A549 (cell line): ENCODE measurements around the gene GRIN2D. TPM values are rescaled to one million over a fixed set of nuclear protein-coding genes. Genes with fewer than 3 reads are reported as not detected.

ENCODE experiments used
- ATAC-seq, 2 experiments: fragments of 200-7000 bp in 1 of 2; fragments of >200 bp in 1 of 2; cut with Nextera tagmentation in 1 of 2; cut with Tn5 transposase in 1 of 2; 3 replicates each; pipeline versions ENCODE4 v1.8.0 to v1.9.1; 2018 to 2020; ENCODE audit warnings: mild to moderate bottlenecking in 1 of 2, moderate library complexity in 1 of 2
- CTCF ChIA-PET: fragments of 300-600 bp; sonication (Branson Sonifier 250); formaldehyde crosslinking; extraction: SDS; loops from one replicate; lab custom pipeline; 2021; ENCODE audit warnings: antibody characterized with exemption, inconsistent platforms; lab: Yijun Ruan, JAX
- POLR2A ChIA-PET: fragments of 350-600 bp; formaldehyde crosslinking; extraction: SDS; loops from one replicate; lab custom pipeline; 2021; ENCODE audit warnings: antibody characterized with exemption, inconsistent platforms; lab: Yijun Ruan, JAX
- DNase-seq, 2 experiments: peaks; one replicate each; pipeline versions ENCODE4 v3.0.0 to v3.0.0-alpha.2; 2011 to 2016; ENCODE audit warnings: low read depth in 1 of 2, low spot score in 1 of 2
- FAIRE-seq: peaks from 2 replicates; lab custom pipeline; 2011; peaks lifted over from hg19 to GRCh38; lab: Jason Lieb, UNC
- H3K27ac ChIP-seq, 2 experiments: fragments of >200 bp; sonication (Bioruptor Twin); formaldehyde crosslinking; 3 replicates each; pipeline ENCODE4 v1.5.1; 2016 to 2017
- H3K4me1 ChIP-seq: fragments of >200 bp; sonication (Bioruptor Twin); formaldehyde crosslinking; 3 replicates; pipeline ENCODE4 v1.6.1; 2016
- H3K4me2 ChIP-seq: fragments of >200 bp; sonication (Bioruptor Twin); formaldehyde crosslinking; 3 replicates; pipeline ENCODE4 v1.6.1; 2016
- H3K4me3 ChIP-seq: fragments of >200 bp; sonication (Bioruptor Twin); formaldehyde crosslinking; 3 replicates; pipeline ENCODE4 v1.5.1; 2016
- H3K9me3 ChIP-seq: fragments of >200 bp; sonication (Bioruptor Twin); formaldehyde crosslinking; 3 replicates; pipeline ENCODE4 v1.6.1; 2016
- CBX2 ChIP-seq: fragments of 200-600 bp; sonication (generic); IDR thresholded peaks from 2 replicates; pipeline ENCODE4 v1.6.1; 2016; ENCODE audit warnings: low read depth, mild to moderate bottlenecking, borderline replicate concordance
- CBX8 ChIP-seq: fragments of 200-600 bp; sonication (generic); IDR thresholded peaks from 2 replicates; pipeline ENCODE4 v1.6.1; 2016
- EHF ChIP-seq: fragments of 250-450 bp; sonication (Bioruptor Pico); IDR thresholded peaks from 2 replicates; pipeline ENCODE4 v1.5.0; 2020; ENCODE audit warnings: mild to moderate bottlenecking
- EHMT2 ChIP-seq: fragments of 200-600 bp; sonication (generic); IDR thresholded peaks from 2 replicates; pipeline ENCODE4 v1.6.1; 2016; ENCODE audit warnings: antibody characterized with exemption, low read depth, mild to moderate bottlenecking, moderate library complexity
- ELK1 ChIP-seq: fragments of 150-350 bp; IDR thresholded peaks from 2 replicates; pipeline ENCODE4 v1.6.1; 2014; ENCODE audit warnings: low read depth, mild to moderate bottlenecking, low read length
- ESRRA ChIP-seq: fragments of 150-350 bp; IDR thresholded peaks from 2 replicates; pipeline ENCODE4 v1.6.1; 2014; ENCODE audit warnings: mild to moderate bottlenecking, low read length, borderline replicate concordance
- FOSB ChIP-seq: fragments of 250-450 bp; sonication (Bioruptor Pico); IDR thresholded peaks from 2 replicates; pipeline ENCODE4 v1.5.0; 2020; ENCODE audit warnings: mild to moderate bottlenecking, moderate library complexity
- GATA3 ChIP-seq: IDR thresholded peaks from 2 replicates; pipeline ENCODE4 v1.6.1; 2012; ENCODE audit warnings: borderline replicate concordance
- HEYL ChIP-seq: fragments of 250-450 bp; sonication (Bioruptor Pico); IDR thresholded peaks from 2 replicates; pipeline ENCODE4 v1.8.0; 2021; ENCODE audit warnings: mild to moderate bottlenecking, moderate library complexity
- HOXA7 ChIP-seq: fragments of 250-450 bp; sonication (Bioruptor Pico); IDR thresholded peaks from 2 replicates; pipeline ENCODE4 v1.5.0; 2020; ENCODE audit warnings: mild to moderate bottlenecking, moderate library complexity
- JUN ChIP-seq, 2 experiments: fragments of >200 bp; sonication (Bioruptor Twin); formaldehyde crosslinking; IDR thresholded peaks; 2 replicates in 1 of 2; 3 replicates in 1 of 2; pipeline ENCODE4 v1.6.1; 2016 to 2017
- KDM5A ChIP-seq: fragments of 200-600 bp; sonication (generic); IDR thresholded peaks from 2 replicates; pipeline ENCODE4 v1.6.1; 2016; ENCODE audit warnings: antibody characterized with exemption, mild to moderate bottlenecking
- MAFK ChIP-seq: fragments of 450-650 bp; IDR thresholded peaks from 2 replicates; pipeline ENCODE4 v1.6.1; 2014; ENCODE audit not compliant: partially characterized antibody
- MYC ChIP-seq: IDR thresholded peaks from 2 replicates; pipeline ENCODE4 v1.6.1; 2012; ENCODE audit warnings: mild to moderate bottlenecking, inconsistent platforms, low read length, improper control_type of control experiment, borderline replicate concordance
- NR3C1 ChIP-seq: fragments of >200 bp; sonication (Bioruptor Twin); formaldehyde crosslinking; IDR thresholded peaks from 3 replicates; pipeline ENCODE4 v1.6.1; 2017
- PHF8 ChIP-seq: fragments of 200-600 bp; sonication (generic); IDR thresholded peaks from 2 replicates; pipeline ENCODE4 v1.6.1; 2016; ENCODE audit warnings: low read depth, mild to moderate bottlenecking, antibody characterized with exemption, moderate library complexity, borderline replicate concordance
- RCOR1 ChIP-seq: fragments of 150-350 bp; IDR thresholded peaks from 2 replicates; pipeline ENCODE4 v1.6.1; 2014; ENCODE audit warnings: antibody characterized with exemption, low read length, low read depth
- RNF2 ChIP-seq: fragments of 200-600 bp; sonication (generic); IDR thresholded peaks from 2 replicates; pipeline ENCODE4 v1.6.1; 2016; ENCODE audit warnings: low read depth, mild to moderate bottlenecking, antibody characterized with exemption, moderate library complexity, borderline replicate concordance
- SMC3 ChIP-seq: fragments of >200 bp; sonication (Bioruptor Twin); formaldehyde crosslinking; IDR thresholded peaks from 3 replicates; pipeline ENCODE4 v1.6.1; 2018; ENCODE audit warnings: inconsistent platforms
- TFCP2L1 ChIP-seq: fragments of 250-450 bp; sonication (Bioruptor Pico); IDR thresholded peaks from 2 replicates; pipeline ENCODE4 v1.5.0; 2021; ENCODE audit warnings: mild to moderate bottlenecking
- ZNF302 ChIP-seq: fragments of 250-450 bp; sonication (Bioruptor Pico); IDR thresholded peaks from 2 replicates; pipeline ENCODE4 v1.9.0; 2021; ENCODE audit warnings: inconsistent platforms, mild to moderate bottlenecking, moderate library complexity
- WGBS: methylation state at CpG from one replicate; pipeline ENCODE4 v1.1.6; 2017; ENCODE audit errors: missing lambda C conversion rate; 5-methylcytosine and 5-hydroxymethylcytosine counted together
- polyA plus RNA-seq, 4 experiments: library from polyadenylated mRNA; depleted of rRNA in 3 of 4; stranded (reverse); fragments of >200 nt; fragmentation: RNase III in 1 of 4; extraction: RNeasy Plus Mini Kit Qiagen cat#74134 plus additional on column Dnase treatment in 1 of 4; gene quantifications; 2 replicates in 3 of 4; 3 replicates in 1 of 4; pipeline ENCODE4 v1.2.3, GENCODE V29; 2011 to 2017
- TF ChIP-seq, protein P1 (sequence below): fragments of 250-450 bp; sonication (Bioruptor Pico); IDR thresholded peaks from 2 replicates; pipeline ENCODE4 v1.5.0; 2021; ENCODE audit warnings: mild to moderate bottlenecking, moderate library complexity, borderline replicate concordance
- TF ChIP-seq, protein P2 (sequence below): fragments of >200 bp; sonication (Bioruptor Twin); formaldehyde crosslinking; IDR thresholded peaks from 3 replicates; pipeline ENCODE4 v1.6.1; 2016
- TF ChIP-seq, protein P3 (sequence below): fragments of 450-650 bp; IDR thresholded peaks from 2 replicates; pipeline ENCODE4 v1.6.1; 2014; ENCODE audit warnings: antibody characterized with exemption

The GRIN2D gene
- polyA plus RNA-seq, 2 of the 4 experiments (the other 2 are of a cell fraction), result 2.6 to 6.3 TPM

- FAIRE-seq (no peak), ATAC-seq (no peak), DNase-seq (no peak)
- H3K9me3 ChIP-seq, result no peaks in the 10 kb centered on the region
- peak overlapping the region; percentile 95 for H3K4me2 ChIP-seq
- CTCF ChIA-PET, result interaction anchor here (0.6 to 2.7 kb wide), 10 partner anchors 8 to 218 kb away, joined by 3 to 20 read pairs (median 5); partner anchors contain the start of genes GRIN2D and KDELR1
- POLR2A ChIA-PET, result interaction anchor here (1.0 to 3.1 kb wide), 9 partner anchors 8 to 254 kb away, joined by 3 to 36 read pairs (median 5); partner anchors contain the start of genes CARD8, KDELR1, RPL18 and SPHK2
- TF ChIP-seq CBX8 (no peak), HEYL (CRISPR knock-in tag) (no peak), RCOR1 (no peak), JUN (IDR thresholded peaks at IDR 0.05) (no peak), RNF2 (no peak), NR3C1 (no peak), EHF (no peak), PHF8 (no peak), TFCP2L1 (CRISPR knock-in tag) (no peak), EHMT2 (no peak), MYC (no peak), ESRRA (no peak), MAFK (no peak), SMC3 (no peak), GATA3 (no peak)
- TF ChIP-seq, protein P1, sequence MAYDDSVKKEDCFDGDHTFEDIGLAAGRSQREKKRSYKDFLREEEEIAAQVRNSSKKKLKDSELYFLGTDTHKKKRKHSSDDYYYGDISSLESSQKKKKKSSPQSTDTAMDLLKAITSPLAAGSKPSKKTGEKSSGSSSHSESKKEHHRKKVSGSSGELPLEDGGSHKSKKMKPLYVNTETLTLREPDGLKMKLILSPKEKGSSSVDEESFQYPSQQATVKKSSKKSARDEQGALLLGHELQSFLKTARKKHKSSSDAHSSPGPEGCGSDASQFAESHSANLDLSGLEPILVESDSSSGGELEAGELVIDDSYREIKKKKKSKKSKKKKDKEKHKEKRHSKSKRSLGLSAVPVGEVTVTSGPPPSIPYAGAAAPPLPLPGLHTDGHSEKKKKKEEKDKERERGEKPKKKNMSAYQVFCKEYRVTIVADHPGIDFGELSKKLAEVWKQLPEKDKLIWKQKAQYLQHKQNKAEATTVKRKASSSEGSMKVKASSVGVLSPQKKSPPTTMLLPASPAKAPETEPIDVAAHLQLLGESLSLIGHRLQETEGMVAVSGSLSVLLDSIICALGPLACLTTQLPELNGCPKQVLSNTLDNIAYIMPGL (CRISPR knock-in tag), result no peak
- TF ChIP-seq, protein P2, sequence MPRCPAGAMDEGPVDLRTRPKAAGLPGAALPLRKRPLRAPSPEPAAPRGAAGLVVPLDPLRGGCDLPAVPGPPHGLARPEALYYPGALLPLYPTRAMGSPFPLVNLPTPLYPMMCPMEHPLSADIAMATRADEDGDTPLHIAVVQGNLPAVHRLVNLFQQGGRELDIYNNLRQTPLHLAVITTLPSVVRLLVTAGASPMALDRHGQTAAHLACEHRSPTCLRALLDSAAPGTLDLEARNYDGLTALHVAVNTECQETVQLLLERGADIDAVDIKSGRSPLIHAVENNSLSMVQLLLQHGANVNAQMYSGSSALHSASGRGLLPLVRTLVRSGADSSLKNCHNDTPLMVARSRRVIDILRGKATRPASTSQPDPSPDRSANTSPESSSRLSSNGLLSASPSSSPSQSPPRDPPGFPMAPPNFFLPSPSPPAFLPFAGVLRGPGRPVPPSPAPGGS, result no peak
- TF ChIP-seq, protein P3, sequence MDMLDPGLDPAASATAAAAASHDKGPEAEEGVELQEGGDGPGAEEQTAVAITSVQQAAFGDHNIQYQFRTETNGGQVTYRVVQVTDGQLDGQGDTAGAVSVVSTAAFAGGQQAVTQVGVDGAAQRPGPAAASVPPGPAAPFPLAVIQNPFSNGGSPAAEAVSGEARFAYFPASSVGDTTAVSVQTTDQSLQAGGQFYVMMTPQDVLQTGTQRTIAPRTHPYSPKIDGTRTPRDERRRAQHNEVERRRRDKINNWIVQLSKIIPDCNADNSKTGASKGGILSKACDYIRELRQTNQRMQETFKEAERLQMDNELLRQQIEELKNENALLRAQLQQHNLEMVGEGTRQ, result no peak
- 66% methylated on average over 9 of the region's 10 CpGs for WGBS
- peak overlapping the region; percentile 90 to 97 for H3K27ac ChIP-seq
- peak overlapping the region; percentile 51 for H3K4me3 ChIP-seq
- H3K4me1 ChIP-seq, result peaks cover 8% of the 10 kb centered on the region
These were observed 28.7 kb upstream of the GRIN2D start for GRCh38 chr19:48364598-48365348.

DNA sequence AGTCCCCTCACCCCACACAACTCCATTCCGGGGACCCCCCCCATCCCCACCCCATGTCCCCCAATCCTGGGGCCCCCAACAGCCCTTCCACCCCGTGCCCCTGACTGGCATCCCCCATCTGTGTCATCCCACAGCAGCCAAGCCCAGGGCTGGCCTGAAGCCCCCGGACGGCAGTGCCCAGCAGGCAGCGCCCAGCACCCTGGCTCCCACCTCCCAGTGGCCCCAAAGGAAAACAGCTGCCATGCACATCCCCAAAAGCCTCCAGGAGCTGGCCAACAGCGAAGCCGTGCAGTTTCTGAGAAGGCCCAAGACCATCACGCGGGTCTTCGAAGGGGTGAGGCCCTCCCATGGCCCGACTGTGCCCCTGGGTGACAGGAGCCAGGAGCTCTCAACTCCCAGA, 27.9 kb upstream of the GRIN2D start:
- Histone ChIP-seq H3K9me3 (no peaks in the 10 kb centered on the region), H3K4me3 (no peak overlapping the region), H3K4me1 (peaks cover 8% of the 10 kb centered on the region), H3K27ac (peak overlapping the region in 1 of 2 experiments; percentile 97; a peak in 1 of 6 replicates), H3K4me2 (no peak overlapping the region)
- TF ChIP-seq FOSB (no peak), CBX2 (no peak), HOXA7 (CRISPR knock-in tag) (no peak), ZNF302 (CRISPR knock-in tag) (no peak), CBX8 (no peak), ELK1 (no peak), KDM5A (no peak), RNF2 (no peak), NR3C1 (no peak), EHF (no peak), ESRRA (no peak)
- TF ChIP-seq, protein P2, result no peak
- TF ChIP-seq, protein P3, result no peak
- ATAC-seq, result no peak
- DNase-seq, result no peak
- CTCF ChIA-PET, result interaction anchor here (0.6 to 2.0 kb wide), 3 partner anchors 10 to 217 kb away, joined by 3 to 4 read pairs (median 3); no protein-coding TSS in a partner anchor
- FAIRE-seq, result no peak
- POLR2A ChIA-PET, result no interaction called here
- WGBS, result 96% methylated on average over 9 of the region's 11 CpGs
